GM12878 (cell line): ENCODE results near the gene SKA1. TPM values are rescaled to one million over a fixed set of nuclear protein-coding genes. Genes with fewer than 3 reads are reported as not detected.

Experiments used
- ATAC-seq: fragments of 200-7000 bp; cut with Tn5 transposase; 3 replicates; pipeline ENCODE4 v1.9.1; 2020; ENCODE audit warnings: mild to moderate bottlenecking, moderate library complexity
- BruUV-seq: library from RNA; stranded (reverse); fragments of 400-500 nt; replicated peaks from 2 replicates; lab custom pipeline; 2021; lab: Mats Ljungman, UMichigan
- CTCF ChIA-PET: fragments of 300-600 bp; sonication (Branson Sonifier 250); formaldehyde crosslinking; extraction: SDS; loops from one replicate; lab custom pipeline; 2021; ENCODE audit warnings: inconsistent platforms; lab: Yijun Ruan, JAX
- POLR2A ChIA-PET: fragments of 350-600 bp; formaldehyde crosslinking; extraction: SDS; loops from one replicate; lab custom pipeline; 2021; ENCODE audit warnings: inconsistent platforms; lab: Charles Lee
- RAD21 ChIA-PET: fragments of 300-600 bp; sonication (Branson Sonifier 250); formaldehyde crosslinking; loops from one replicate; lab custom pipeline; 2023; ENCODE audit warnings: antibody characterized with exemption; ENCODE audit not compliant: unreplicated experiment; lab: Charles Lee
- SMC1A ChIA-PET: fragments of 300-600 bp; sonication (Branson Sonifier 250); formaldehyde crosslinking; loops from one replicate; lab custom pipeline; 2023; ENCODE audit not compliant: unreplicated experiment, uncharacterized antibody; lab: Charles Lee
- DNase-seq: peaks from one replicate; pipeline ENCODE4 v3.0.0-alpha.2; 2011; ENCODE audit warnings: low read depth, low spot score
- FAIRE-seq: peaks from 3 replicates; lab custom pipeline; 2011; peaks lifted over from hg19 to GRCh38; lab: Jason Lieb, UNC
- H2AFZ ChIP-seq: 2 replicates; pipeline ENCODE4 v1.6.0; 2011; ENCODE audit warnings: low read depth, low read length, control low read depth; ENCODE audit not compliant: control insufficient read depth
- H3K27ac ChIP-seq: 2 replicates; pipeline ENCODE4 v1.5.1; 2011; ENCODE audit warnings: control low read depth; ENCODE audit not compliant: control insufficient read depth, insufficient read depth
- H3K27me3 ChIP-seq, 2 experiments: replicated peaks in 1 of 2; 2 replicates each; pipeline versions ENCODE4 v1.6.0 to v1.6.1; 2011; ENCODE audit warnings: low read length in 1 of 2; ENCODE audit not compliant: control insufficient read depth in 2 of 2, insufficient read depth in 2 of 2
- H3K36me3 ChIP-seq, 2 experiments: 2 replicates each; pipeline ENCODE4 v1.5.1; 2011; ENCODE audit warnings: low read length in 1 of 2; ENCODE audit not compliant: control insufficient read depth in 2 of 2, insufficient read depth in 2 of 2
- H3K4me1 ChIP-seq: 2 replicates; pipeline ENCODE4 v1.6.1; 2011; ENCODE audit warnings: mild to moderate bottlenecking, low read length, moderate library complexity, mixed read lengths; ENCODE audit not compliant: control insufficient read depth, insufficient read depth
- H3K4me2 ChIP-seq: 2 replicates; pipeline ENCODE4 v1.6.0; 2011; ENCODE audit warnings: control low read depth; ENCODE audit not compliant: control insufficient read depth, insufficient read depth
- H3K4me3 ChIP-seq: fragments of 200-600 bp; sonication (generic); 2 replicates; pipeline ENCODE4 v1.5.1; 2016
- H3K79me2 ChIP-seq: 2 replicates; pipeline ENCODE4 v1.6.0; 2011; ENCODE audit warnings: low read length; ENCODE audit not compliant: control insufficient read depth, insufficient read depth
- H3K9ac ChIP-seq: 2 replicates; pipeline ENCODE4 v1.8.0; 2011; ENCODE audit warnings: low read length, control low read depth, mixed read lengths; ENCODE audit not compliant: control insufficient read depth, insufficient read depth
- H3K9me3 ChIP-seq: replicated peaks from 3 replicates; pipeline ENCODE4 v1.5.1; 2011; ENCODE audit warnings: mild to moderate bottlenecking, low read length; ENCODE audit not compliant: control insufficient read depth, insufficient read depth
- H4K20me1 ChIP-seq: 2 replicates; pipeline ENCODE4 v1.6.0; 2011; ENCODE audit not compliant: control insufficient read depth, insufficient read depth
- PAX5 ChIP-seq: IDR thresholded peaks from 2 replicates; pipeline ENCODE4 v1.6.1; 2011; ENCODE audit warnings: low read depth, low read length, borderline replicate concordance
- PML ChIP-seq: IDR thresholded peaks from 2 replicates; pipeline ENCODE4 v1.6.1; 2012; ENCODE audit warnings: low read length, inconsistent platforms
- WGBS: methylation state at CpG from one replicate; pipeline ENCODE4 v1.1.6; 2016; ENCODE audit warnings: low lambda C conversion rate; ENCODE audit not compliant: insufficient replicate concordance, insufficient coverage; ENCODE audit errors: missing lambda C conversion rate; 5-methylcytosine and 5-hydroxymethylcytosine counted together
- in situ Hi-C: fragments of 300-500 bp; cut with MboI; formaldehyde crosslinking; loops from 9 replicates; pipeline ENCODE4 v1.14.3; 2018; ENCODE audit warnings: mixed read lengths
- intact Hi-C: fragments of 100-400 bp; cut with micrococcal nuclease; formaldehyde crosslinking; loops from one replicate; pipeline ENCODE4 v1.14.2; 2022; ENCODE audit not compliant: unreplicated experiment
- polyA plus RNA-seq, 11 experiments: library from polyadenylated mRNA; depleted of rRNA in 4 of 11; unstranded in 6 of 11; stranded (reverse) in 5 of 11; fragments of >200 nt; fragmentation: Nextera tagmentation in 4 of 11; fragmentation: Illumina TruSeq in 1 of 11; extraction: Ambion mirVana in 4 of 11; extraction: Trizol in 1 of 11; gene quantifications; 1 replicate in 1 of 11; 2 replicates in 10 of 11; pipeline versions ENCODE4 v1.2.1 to v1.2.3, GENCODE V29; 2011 to 2016; ENCODE audit warnings: inconsistent platforms in 2 of 11, missing spikeins in 2 of 11, low read depth in 1 of 11
- total RNA-seq, 4 experiments: library from RNA; depleted of rRNA in 3 of 4; stranded (reverse); fragments of >200 nt in 3 of 4; fragmentation: Illumina TruSeq in 1 of 4; extraction: Trizol in 1 of 4; gene quantifications; 2 replicates each; pipeline versions ENCODE4 v1.2.1 to v1.2.3, GENCODE V29; 2013 to 2021
- TF ChIP-seq, protein P1 (sequence below): fragments of 450-650 bp; IDR thresholded peaks from 2 replicates; pipeline ENCODE4 v1.6.1; 2016; ENCODE audit warnings: mild to moderate bottlenecking
- TF ChIP-seq, protein P2 (sequence below): IDR thresholded peaks from 2 replicates; pipeline ENCODE4 v1.6.1; 2011; ENCODE audit warnings: mild to moderate bottlenecking, low read depth, low read length, moderate library complexity; ENCODE audit not compliant: insufficient replicate concordance

The SKA1 gene
- total and polyA plus RNA-seq, 10 of the 15 experiments (the other 5 are each of a cell fraction or from before 2014, with no cell fraction given): 16.4 to 36.7 (median 31.1) TPM

DNA sequence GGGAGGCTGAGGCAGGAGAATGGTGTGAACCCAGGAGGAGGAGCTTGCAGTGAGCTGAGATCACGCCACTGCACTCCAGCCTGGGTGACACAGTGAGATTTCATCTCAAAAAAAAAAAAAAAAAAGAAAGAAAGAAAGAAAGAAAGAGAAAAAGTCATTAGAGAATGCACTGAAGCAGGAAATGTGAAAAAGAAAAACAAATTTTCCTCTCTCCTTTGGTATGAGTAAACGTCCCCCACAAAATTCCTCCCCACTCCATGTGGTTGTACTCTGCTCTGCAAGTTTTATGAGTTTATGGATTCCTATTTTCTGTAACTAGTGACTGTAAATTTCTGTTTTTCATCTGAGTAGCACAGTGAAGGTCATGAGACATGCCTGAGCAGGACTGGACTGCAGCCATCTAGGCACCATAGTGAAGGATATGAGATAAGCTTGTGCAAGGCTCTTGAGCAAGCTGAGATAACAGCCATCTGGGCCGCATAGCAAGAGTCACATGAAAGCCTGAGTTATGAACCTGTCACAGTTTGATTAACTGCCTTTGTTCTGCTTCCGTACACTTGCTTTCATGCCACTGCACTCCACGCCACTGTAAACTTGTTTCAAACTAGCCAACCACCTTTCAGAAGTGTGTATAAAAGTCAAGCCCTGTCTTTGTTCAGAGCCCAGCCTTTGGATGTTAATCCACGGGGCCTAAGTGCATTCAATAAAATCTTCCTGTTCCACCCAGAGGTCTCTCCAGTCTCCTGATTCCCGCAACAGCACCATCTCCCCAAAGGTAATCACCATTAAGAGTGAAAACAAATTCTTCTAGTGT is 50.2 kb downstream of the SKA1 start:
- SMC1A ChIA-PET: no interaction called here
- no peak for DNase-seq
- peaks cover 2% of the 10 kb centered on the region; the same call in 2 of the 3 replicates for H3K9me3 ChIP-seq
- RAD21 ChIA-PET: no interaction called here
- no peaks in the 10 kb centered on the region for H3K4me1 ChIP-seq
- peak; percentile 25; the same call in 2 of the 3 replicates for ATAC-seq
- H4K20me1 ChIP-seq: no peaks in the 10 kb centered on the region
- no peaks in the 10 kb centered on the region for H3K79me2 ChIP-seq
- TF ChIP-seq PAX5: 0 out of 2 replicates have a peak, but pooled peaks have one; percentile 19
- TF ChIP-seq, protein P1, sequence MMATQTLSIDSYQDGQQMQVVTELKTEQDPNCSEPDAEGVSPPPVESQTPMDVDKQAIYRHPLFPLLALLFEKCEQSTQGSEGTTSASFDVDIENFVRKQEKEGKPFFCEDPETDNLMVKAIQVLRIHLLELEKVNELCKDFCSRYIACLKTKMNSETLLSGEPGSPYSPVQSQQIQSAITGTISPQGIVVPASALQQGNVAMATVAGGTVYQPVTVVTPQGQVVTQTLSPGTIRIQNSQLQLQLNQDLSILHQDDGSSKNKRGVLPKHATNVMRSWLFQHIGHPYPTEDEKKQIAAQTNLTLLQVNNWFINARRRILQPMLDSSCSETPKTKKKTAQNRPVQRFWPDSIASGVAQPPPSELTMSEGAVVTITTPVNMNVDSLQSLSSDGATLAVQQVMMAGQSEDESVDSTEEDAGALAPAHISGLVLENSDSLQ: peak; percentile 45; the same call in 1 of the 2 replicates
- TF ChIP-seq, protein P2, sequence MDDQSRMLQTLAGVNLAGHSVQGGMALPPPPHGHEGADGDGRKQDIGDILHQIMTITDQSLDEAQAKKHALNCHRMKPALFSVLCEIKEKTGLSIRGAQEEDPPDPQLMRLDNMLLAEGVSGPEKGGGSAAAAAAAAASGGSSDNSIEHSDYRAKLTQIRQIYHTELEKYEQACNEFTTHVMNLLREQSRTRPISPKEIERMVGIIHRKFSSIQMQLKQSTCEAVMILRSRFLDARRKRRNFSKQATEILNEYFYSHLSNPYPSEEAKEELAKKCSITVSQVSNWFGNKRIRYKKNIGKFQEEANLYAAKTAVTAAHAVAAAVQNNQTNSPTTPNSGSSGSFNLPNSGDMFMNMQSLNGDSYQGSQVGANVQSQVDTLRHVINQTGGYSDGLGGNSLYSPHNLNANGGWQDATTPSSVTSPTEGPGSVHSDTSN: peak; percentile 71
- TF ChIP-seq PML: no peak
- 34% methylated on average over 7 of the region's 7 CpGs for WGBS
- in situ Hi-C loops (no loop called here), intact Hi-C loops (no loop called here)
- CTCF ChIA-PET: no interaction called here
- H3K36me3 ChIP-seq: no peaks in the 10 kb centered on the region
- no peak overlapping the region for H3K9ac ChIP-seq
- FAIRE-seq: peak; percentile 35
- no peaks in the 10 kb centered on the region; a peak in 2 of 4 replicates for H3K27me3 ChIP-seq
- H2AFZ ChIP-seq: no peak overlapping the region
- POLR2A ChIA-PET: no interaction called here
- no peak overlapping the region for H3K27ac ChIP-seq
- no peak overlapping the region for H3K4me3 ChIP-seq
- BruUV-seq: no TSS peak
- no peak overlapping the region for H3K4me2 ChIP-seq
